Liver (tissue), 9 donors: ENCODE data around the gene PFAS. TPM values are rescaled to one million over a fixed set of nuclear protein-coding genes. Genes with fewer than 3 reads are reported as not detected.

Source experiments
- DNase-seq: peaks from one replicate; pipeline ENCODE4 v3.0.0-alpha.2; 2017; ENCODE audit warnings: low spot score
- H3K27ac ChIP-seq, 2 donors: one replicate each; pipeline ENCODE4 v1.7.0; 2013; ENCODE audit warnings: inconsistent platforms in 2 of 2, low read length in 2 of 2, control low read depth in 1 of 2, low read depth in 1 of 2, mild to moderate bottlenecking in 1 of 2
- H3K27me3 ChIP-seq, 4 donors: one replicate each; pipeline versions ENCODE4 v1.6.1 to v1.7.0; 2013; ENCODE audit warnings: low read length in 3 of 4, inconsistent platforms in 1 of 4, mild to moderate bottlenecking in 1 of 4, moderate library complexity in 1 of 4; ENCODE audit not compliant: control insufficient read depth in 4 of 4, insufficient read depth in 4 of 4
- H3K36me3 ChIP-seq, 4 donors: one replicate each; pipeline versions ENCODE4 v1.6.1 to v1.7.0; 2013; ENCODE audit warnings: low read length in 3 of 4, mild to moderate bottlenecking in 3 of 4, low read depth in 1 of 4, moderate library complexity in 1 of 4; ENCODE audit not compliant: control insufficient read depth in 4 of 4, insufficient read depth in 3 of 4
- H3K4me1 ChIP-seq, 4 donors: one replicate each; pipeline versions ENCODE4 v1.6.1 to v1.7.0; 2013; ENCODE audit warnings: low read length in 3 of 4, mild to moderate bottlenecking in 3 of 4, moderate library complexity in 1 of 4; ENCODE audit not compliant: control insufficient read depth in 4 of 4, insufficient read depth in 4 of 4
- H3K4me3 ChIP-seq, 3 donors: one replicate each; pipeline versions ENCODE4 v1.6.1 to v1.7.0; 2013; ENCODE audit warnings: low read length in 3 of 3, control low read depth in 1 of 3, low read depth in 1 of 3, mild to moderate bottlenecking in 1 of 3
- H3K9ac ChIP-seq, 2 donors: one replicate each; pipeline ENCODE4 v1.7.0; 2013; ENCODE audit warnings: low read length in 2 of 2, mild to moderate bottlenecking in 2 of 2, moderate library complexity in 2 of 2, control low read depth in 1 of 2, low read depth in 1 of 2
- H3K9me3 ChIP-seq, 4 donors: one replicate each; pipeline versions ENCODE4 v1.6.1 to v1.7.0; 2013; ENCODE audit warnings: low read length in 3 of 4; ENCODE audit not compliant: control insufficient read depth in 4 of 4
- EGR1 ChIP-seq, 2 donors: IDR thresholded peaks; 2 replicates each; pipeline ENCODE4 v1.6.1; 2016 to 2018; ENCODE audit warnings: antibody characterized with exemption in 2 of 2, low read depth in 2 of 2
- FOXA1 ChIP-seq: IDR thresholded peaks from 2 replicates; pipeline ENCODE4 v1.6.1; 2016; ENCODE audit warnings: antibody characterized with exemption
- FOXA2 ChIP-seq: IDR thresholded peaks from 2 replicates; pipeline ENCODE4 v1.6.1; 2016; ENCODE audit warnings: antibody characterized with exemption
- GABPA ChIP-seq, 2 donors: IDR thresholded peaks in 1 of 2; conservative IDR thresholded peaks in 1 of 2; 2 replicates each; pipeline ENCODE4 v1.6.1; 2016; ENCODE audit warnings: antibody characterized with exemption in 2 of 2, mild to moderate bottlenecking in 1 of 2, moderate library complexity in 1 of 2
- HNF4A ChIP-seq, 2 donors: conservative IDR thresholded peaks; 2 replicates each; pipeline ENCODE4 v1.6.1; 2016; ENCODE audit warnings: antibody characterized with exemption in 2 of 2, mild to moderate bottlenecking in 2 of 2
- HNF4G ChIP-seq: IDR thresholded peaks from 2 replicates; pipeline ENCODE4 v1.6.1; 2016; ENCODE audit warnings: antibody characterized with exemption
- JUND ChIP-seq, 2 donors: IDR thresholded peaks; 2 replicates each; pipeline ENCODE4 v1.6.1; 2016; ENCODE audit warnings: antibody characterized with exemption in 2 of 2
- NR2F2 ChIP-seq: IDR thresholded peaks from 2 replicates; pipeline ENCODE4 v1.6.1; 2016; ENCODE audit warnings: antibody characterized with exemption
- RAD21 ChIP-seq, 2 donors: IDR thresholded peaks; 2 replicates each; pipeline ENCODE4 v1.6.1; 2016; ENCODE audit warnings: antibody characterized with exemption in 2 of 2, mild to moderate bottlenecking in 2 of 2
- RXRA ChIP-seq, 2 donors: IDR thresholded peaks; 2 replicates each; pipeline ENCODE4 v1.6.1; 2017 to 2018; ENCODE audit warnings: antibody characterized with exemption in 2 of 2, mild to moderate bottlenecking in 1 of 2
- SP1 ChIP-seq: IDR thresholded peaks from 2 replicates; pipeline ENCODE4 v1.6.1; 2018; ENCODE audit warnings: antibody characterized with exemption, mild to moderate bottlenecking
- TAF1 ChIP-seq: conservative IDR thresholded peaks from 2 replicates; pipeline ENCODE4 v1.6.1; 2016; ENCODE audit warnings: antibody characterized with exemption, mild to moderate bottlenecking
- YY1 ChIP-seq: IDR thresholded peaks from 2 replicates; pipeline ENCODE4 v1.6.1; 2016; ENCODE audit warnings: antibody characterized with exemption, mild to moderate bottlenecking
- WGBS: extraction: QIAGEN DNeasy Blood & Tissue Kit; methylation state at CpG from one replicate; pipeline ENCODE4 v1.1.7; 2013; 5-methylcytosine and 5-hydroxymethylcytosine counted together
- polyA plus RNA-seq, 2 donors: library from polyadenylated mRNA; stranded (reverse) in 1 of 2; unstranded in 1 of 2; fragments of 200-250 nt in 1 of 2; fragments of >200 nt in 1 of 2; fragmentation: Nextera tagmentation in 1 of 2; extraction: Ambion mirVana in 1 of 2; gene quantifications; one replicate each; pipeline versions ENCODE4 v1.2.1 to v1.2.3, GENCODE V29; 2013 to 2015
- total RNA-seq, 2 donors: library from RNA; depleted of rRNA; stranded (reverse); fragments of >200 nt; gene quantifications; one replicate each; pipeline ENCODE4 v1.2.3, GENCODE V29; 2014
- TF ChIP-seq, protein P1 (sequence below): fragments of 150-350 bp; IDR thresholded peaks from 2 replicates; pipeline ENCODE4 v1.5.1; 2017; ENCODE audit warnings: improper control_type of control experiment, low read depth, low read length; ENCODE audit not compliant: missing input control
- TF ChIP-seq, protein P2 (sequence below): IDR thresholded peaks from 2 replicates; pipeline ENCODE4 v1.6.1; 2016; ENCODE audit warnings: antibody characterized with exemption
- TF ChIP-seq, protein P3 (sequence below): IDR thresholded peaks from 2 replicates; pipeline ENCODE4 v1.6.1; 2016; ENCODE audit warnings: antibody characterized with exemption
- TF ChIP-seq, protein P4 (sequence below): IDR thresholded peaks from 2 replicates; pipeline ENCODE4 v1.6.1; 2016; ENCODE audit warnings: antibody characterized with exemption, mild to moderate bottlenecking
- TF ChIP-seq, protein P5 (sequence below): IDR thresholded peaks from 2 replicates; pipeline ENCODE4 v1.6.1; 2016; ENCODE audit warnings: antibody characterized with exemption
- donor health status: healthy.
- donor health status: healthy.
- donor health status: healthy.
- donor health status: healthy.
- donor health status: healthy.

The PFAS gene
- total and polyA plus RNA-seq, 4 donors: 6.0 to 18.5 (median 10.8) TPM

DNA sequence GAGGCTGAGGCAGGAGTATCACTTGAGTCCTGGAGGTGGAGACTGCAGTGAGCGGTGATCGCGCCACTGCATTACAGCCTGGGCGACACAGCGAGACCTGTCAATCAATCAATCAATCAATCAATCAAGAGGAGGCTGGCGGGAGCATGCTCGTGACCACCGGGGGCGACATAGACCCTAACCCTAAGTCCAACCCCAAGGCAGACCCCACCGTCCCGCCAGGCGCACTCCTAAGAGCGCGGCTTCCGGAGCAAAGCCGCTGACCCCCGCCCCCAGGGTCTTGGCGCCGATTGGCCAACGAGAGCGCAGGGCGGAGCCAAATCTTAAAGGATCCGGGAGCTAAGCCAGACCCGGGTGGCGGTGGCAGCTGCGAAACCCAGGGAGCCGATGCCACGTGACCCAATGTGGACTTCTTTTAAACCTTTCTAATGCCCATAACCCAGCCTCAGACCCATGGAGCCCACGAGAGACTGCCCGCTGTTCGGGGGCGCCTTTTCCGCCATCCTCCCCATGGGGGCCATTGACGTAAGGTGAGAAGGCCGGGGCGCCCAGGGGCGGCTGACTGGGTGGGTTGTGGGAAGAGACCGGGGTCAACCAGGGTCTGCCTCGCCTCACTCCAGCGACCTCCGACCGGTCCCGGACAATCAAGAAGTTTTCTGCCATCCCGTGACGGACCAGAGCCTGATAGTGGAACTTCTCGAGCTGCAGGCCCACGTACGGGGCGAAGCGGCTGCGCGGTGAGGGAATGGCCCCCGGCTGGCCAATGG, 39.4 kb downstream of the PFAS start, which contains the start of gene RANGRF:
Gene RANGRF, plus strand, starts transcription at position 335 of the 767 bp plus-strand sequence. Its CDS starts 119 bp downstream, at position 454.
- 4% methylated on average over 53 of the region's 53 CpGs for WGBS

More for the DNA sequence above, 39.4 kb downstream of the PFAS start, which contains the start of gene RANGRF:
- TF ChIP-seq JUND (IDR thresholded peaks at IDR 0.05): peak in 1 of 2 donors; percentile 37
- no peak for TF ChIP-seq TAF1
- TF ChIP-seq, protein P1, sequence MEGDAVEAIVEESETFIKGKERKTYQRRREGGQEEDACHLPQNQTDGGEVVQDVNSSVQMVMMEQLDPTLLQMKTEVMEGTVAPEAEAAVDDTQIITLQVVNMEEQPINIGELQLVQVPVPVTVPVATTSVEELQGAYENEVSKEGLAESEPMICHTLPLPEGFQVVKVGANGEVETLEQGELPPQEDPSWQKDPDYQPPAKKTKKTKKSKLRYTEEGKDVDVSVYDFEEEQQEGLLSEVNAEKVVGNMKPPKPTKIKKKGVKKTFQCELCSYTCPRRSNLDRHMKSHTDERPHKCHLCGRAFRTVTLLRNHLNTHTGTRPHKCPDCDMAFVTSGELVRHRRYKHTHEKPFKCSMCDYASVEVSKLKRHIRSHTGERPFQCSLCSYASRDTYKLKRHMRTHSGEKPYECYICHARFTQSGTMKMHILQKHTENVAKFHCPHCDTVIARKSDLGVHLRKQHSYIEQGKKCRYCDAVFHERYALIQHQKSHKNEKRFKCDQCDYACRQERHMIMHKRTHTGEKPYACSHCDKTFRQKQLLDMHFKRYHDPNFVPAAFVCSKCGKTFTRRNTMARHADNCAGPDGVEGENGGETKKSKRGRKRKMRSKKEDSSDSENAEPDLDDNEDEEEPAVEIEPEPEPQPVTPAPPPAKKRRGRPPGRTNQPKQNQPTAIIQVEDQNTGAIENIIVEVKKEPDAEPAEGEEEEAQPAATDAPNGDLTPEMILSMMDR: no peak
- no peak for TF ChIP-seq HNF4G
- TF ChIP-seq, protein P2, sequence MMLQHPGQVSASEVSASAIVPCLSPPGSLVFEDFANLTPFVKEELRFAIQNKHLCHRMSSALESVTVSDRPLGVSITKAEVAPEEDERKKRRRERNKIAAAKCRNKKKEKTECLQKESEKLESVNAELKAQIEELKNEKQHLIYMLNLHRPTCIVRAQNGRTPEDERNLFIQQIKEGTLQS: no peak
- TF ChIP-seq, protein P3, sequence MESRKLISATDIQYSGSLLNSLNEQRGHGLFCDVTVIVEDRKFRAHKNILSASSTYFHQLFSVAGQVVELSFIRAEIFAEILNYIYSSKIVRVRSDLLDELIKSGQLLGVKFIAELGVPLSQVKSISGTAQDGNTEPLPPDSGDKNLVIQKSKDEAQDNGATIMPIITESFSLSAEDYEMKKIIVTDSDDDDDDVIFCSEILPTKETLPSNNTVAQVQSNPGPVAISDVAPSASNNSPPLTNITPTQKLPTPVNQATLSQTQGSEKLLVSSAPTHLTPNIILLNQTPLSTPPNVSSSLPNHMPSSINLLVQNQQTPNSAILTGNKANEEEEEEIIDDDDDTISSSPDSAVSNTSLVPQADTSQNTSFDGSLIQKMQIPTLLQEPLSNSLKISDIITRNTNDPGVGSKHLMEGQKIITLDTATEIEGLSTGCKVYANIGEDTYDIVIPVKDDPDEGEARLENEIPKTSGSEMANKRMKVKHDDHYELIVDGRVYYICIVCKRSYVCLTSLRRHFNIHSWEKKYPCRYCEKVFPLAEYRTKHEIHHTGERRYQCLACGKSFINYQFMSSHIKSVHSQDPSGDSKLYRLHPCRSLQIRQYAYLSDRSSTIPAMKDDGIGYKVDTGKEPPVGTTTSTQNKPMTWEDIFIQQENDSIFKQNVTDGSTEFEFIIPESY: no peak
- peak; percentile 72 for TF ChIP-seq SP1
- peak; percentile 49 to 58 for TF ChIP-seq HNF4A (conservative IDR thresholded peaks at IDR 0.05)
- no peak for TF ChIP-seq EGR1 (IDR thresholded peaks at IDR 0.05; ENCODE audit: low read depth in 2 of 2)
- TF ChIP-seq FOXA1: no peak
- TF ChIP-seq GABPA (IDR thresholded peaks at IDR 0.05 in 1 of 2, conservative IDR thresholded peaks at IDR 0.05 in 1 of 2): peak in 1 of 2 donors; percentile 40
- TF ChIP-seq, protein P4, sequence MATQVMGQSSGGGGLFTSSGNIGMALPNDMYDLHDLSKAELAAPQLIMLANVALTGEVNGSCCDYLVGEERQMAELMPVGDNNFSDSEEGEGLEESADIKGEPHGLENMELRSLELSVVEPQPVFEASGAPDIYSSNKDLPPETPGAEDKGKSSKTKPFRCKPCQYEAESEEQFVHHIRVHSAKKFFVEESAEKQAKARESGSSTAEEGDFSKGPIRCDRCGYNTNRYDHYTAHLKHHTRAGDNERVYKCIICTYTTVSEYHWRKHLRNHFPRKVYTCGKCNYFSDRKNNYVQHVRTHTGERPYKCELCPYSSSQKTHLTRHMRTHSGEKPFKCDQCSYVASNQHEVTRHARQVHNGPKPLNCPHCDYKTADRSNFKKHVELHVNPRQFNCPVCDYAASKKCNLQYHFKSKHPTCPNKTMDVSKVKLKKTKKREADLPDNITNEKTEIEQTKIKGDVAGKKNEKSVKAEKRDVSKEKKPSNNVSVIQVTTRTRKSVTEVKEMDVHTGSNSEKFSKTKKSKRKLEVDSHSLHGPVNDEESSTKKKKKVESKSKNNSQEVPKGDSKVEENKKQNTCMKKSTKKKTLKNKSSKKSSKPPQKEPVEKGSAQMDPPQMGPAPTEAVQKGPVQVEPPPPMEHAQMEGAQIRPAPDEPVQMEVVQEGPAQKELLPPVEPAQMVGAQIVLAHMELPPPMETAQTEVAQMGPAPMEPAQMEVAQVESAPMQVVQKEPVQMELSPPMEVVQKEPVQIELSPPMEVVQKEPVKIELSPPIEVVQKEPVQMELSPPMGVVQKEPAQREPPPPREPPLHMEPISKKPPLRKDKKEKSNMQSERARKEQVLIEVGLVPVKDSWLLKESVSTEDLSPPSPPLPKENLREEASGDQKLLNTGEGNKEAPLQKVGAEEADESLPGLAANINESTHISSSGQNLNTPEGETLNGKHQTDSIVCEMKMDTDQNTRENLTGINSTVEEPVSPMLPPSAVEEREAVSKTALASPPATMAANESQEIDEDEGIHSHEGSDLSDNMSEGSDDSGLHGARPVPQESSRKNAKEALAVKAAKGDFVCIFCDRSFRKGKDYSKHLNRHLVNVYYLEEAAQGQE: no peak
- TF ChIP-seq NR2F2: peak; percentile 74
- TF ChIP-seq, protein P5, sequence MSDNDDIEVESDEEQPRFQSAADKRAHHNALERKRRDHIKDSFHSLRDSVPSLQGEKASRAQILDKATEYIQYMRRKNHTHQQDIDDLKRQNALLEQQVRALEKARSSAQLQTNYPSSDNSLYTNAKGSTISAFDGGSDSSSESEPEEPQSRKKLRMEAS: peak; percentile 61
- no peak for TF ChIP-seq RAD21 (IDR thresholded peaks at IDR 0.05)
- TF ChIP-seq RXRA (IDR thresholded peaks at IDR 0.05): peak; percentile 50 to 63
- no peak for TF ChIP-seq FOXA2
- TF ChIP-seq YY1: peak; percentile 70
- DNase-seq: peak; percentile 84
- H3K27me3 ChIP-seq: no peaks in the 10 kb centered on the region
- H3K36me3 ChIP-seq: no peaks in the 10 kb centered on the region
- no peaks in the 10 kb centered on the region for H3K9me3 ChIP-seq
- peak within 1 kb of the TSS; percentile 83 to 88 for H3K27ac ChIP-seq
- H3K4me1 ChIP-seq: peaks cover 8 to 46% (median 39%) of the 10 kb centered on the region in 4 donors
- peak within 1 kb of the TSS; percentile 54 to 85 (median 68) for H3K4me3 ChIP-seq
- H3K9ac ChIP-seq: peak within 1 kb of the TSS; percentile 64 to 81
